T-helper 9 cell (primary cell): Measurements from ENCODE around the gene ALKAL2.
A peak's percentile ranks its signal among the peaks of the same experiment; 100 is the strongest.
"Not testable (repeated sequence)": the region's sequence is repeated elsewhere in the genome, so short reads cannot be mapped to it uniquely, and the experiment has no call there.

Experiments used
- DNase-seq: peaks from one replicate; pipeline ENCODE4 v3.0.0-alpha.2; 2020
- total RNA-seq, 2 donors: gene quantifications; one replicate each; lab custom pipeline; 2026; lab: John Stamatoyannopoulos, UW

The ALKAL2 gene, protein sequence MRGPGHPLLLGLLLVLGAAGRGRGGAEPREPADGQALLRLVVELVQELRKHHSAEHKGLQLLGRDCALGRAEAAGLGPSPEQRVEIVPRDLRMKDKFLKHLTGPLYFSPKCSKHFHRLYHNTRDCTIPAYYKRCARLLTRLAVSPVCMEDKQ
- 0 reads per million in 2 donors for total RNA-seq

DNA sequence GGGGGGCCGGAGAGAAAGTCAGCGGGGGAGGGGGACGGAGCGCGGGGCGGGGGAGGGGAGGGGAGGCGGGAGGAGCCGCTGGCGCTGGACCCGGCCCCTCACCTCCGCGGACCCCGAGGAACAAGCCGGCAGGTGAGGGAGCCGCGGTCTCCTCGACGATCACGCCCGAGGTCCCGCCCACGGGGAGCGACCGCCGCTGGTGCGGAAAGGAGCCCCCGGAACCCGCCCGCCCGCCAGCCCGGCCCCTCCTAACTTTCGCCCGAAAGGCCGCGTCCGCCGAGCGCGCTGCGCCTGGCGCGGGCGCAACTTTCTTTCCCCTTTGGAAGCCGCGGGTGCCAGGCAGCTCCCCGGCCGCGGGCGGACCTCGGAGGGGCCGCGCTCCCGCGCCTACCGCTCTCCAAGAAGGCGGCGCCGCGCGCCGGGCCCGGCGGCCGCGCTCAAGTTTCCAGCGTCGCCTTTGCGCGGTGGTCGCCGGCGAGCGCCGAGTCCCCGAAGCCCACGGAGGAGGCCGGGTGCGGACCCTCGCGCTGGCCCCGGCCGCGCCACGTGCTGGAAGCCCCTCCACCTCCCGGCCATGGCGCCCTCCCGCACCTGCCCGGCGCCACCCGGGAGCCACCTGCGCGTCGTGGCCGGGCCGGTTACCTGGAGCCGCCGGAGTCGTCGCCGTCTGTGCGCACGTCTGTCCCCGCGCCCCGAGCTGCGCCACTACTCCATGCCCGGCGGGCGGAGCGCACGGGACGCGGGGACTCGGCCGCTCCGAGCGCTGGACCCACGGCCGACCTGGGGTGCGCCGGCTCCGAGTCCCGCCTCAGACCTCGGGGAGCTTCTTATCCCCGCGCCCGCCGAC is at the start of gene ALKAL2:
Gene ALKAL2, minus strand, starts transcription at position 181 of the 847 bp plus-strand sequence. CDS start 256 bp downstream, outside the sequence.
- DNase-seq, result no peak

DNA sequence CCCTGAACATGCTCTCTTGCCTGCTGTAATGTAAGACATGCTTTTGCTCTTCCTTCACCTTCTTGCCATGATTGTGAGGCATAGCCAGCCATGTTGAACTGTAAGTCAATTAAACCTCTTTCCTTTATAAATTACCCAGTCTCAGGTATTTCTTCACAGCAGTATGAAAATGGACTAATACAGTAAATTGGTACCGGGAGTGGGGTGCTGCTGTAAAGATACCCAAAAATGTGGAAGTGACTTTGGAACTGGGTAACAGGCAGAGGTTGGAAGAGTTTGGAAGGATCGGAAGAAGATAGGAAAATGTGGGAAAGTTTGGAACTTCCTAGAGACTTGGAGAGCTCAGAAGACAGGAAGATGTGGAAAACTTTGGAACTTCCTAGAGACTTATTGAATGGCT is 49.1 kb upstream of the ALKAL2 start:
- not testable (repeated sequence) for DNase-seq

DNA sequence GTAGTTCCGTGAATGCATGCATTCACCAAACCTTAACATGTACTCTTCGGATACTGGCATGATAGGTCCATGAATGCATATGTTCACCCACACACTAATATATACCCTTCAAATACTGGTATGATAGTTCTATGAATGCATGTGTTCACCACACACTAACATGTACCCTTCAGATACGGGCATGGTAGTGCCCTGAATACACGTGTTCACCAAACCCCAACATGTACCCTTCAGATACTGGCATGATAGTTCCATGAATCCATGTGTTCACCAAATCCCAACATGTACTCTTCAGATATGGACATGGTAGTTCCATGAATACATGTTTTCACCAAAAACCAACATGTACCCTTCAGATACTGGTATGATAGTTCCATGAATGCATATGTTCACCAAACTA is 48.5 kb upstream of the ALKAL2 start:
- DNase-seq, result no peak

DNA sequence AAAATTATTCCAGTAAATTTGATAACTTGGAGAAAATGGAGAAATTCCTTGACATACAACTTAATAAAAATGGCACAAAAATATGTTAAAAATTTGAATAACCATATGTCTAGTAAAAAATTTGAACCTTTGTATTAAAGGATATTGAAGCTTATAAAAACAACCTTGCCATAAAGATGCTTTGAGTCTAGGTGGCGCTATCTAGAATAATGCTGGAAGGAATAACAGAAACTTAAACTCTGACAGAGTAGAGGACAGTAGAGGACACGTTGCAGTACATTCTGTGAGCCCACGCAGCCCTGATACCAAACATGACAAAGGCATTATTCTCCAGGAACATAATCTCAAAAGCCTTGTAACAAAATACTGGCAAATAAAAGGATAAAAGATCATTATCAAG is 44.7 kb upstream of the ALKAL2 start:
- no peak for DNase-seq

DNA sequence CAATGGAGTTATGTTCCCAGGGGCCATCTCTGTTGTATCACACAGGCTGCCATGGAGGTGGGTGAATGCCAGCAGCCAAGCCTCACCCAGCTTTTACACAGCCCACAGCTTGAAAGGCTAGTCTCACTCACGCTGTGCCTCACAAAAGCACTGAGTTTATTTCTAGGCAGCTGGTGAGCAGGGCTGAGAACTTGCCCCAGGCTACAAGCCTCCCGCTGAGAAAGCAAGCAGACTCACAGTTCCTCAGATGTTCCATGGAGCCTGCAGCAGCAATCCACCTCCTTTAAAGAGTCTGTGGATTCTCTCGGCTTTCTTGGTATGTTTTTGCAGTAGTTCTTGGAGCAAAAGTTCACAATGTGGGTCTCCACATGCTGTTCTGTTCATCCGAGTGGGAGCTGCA is 40.9 kb upstream of the ALKAL2 start:
- DNase-seq, result no peak

DNA sequence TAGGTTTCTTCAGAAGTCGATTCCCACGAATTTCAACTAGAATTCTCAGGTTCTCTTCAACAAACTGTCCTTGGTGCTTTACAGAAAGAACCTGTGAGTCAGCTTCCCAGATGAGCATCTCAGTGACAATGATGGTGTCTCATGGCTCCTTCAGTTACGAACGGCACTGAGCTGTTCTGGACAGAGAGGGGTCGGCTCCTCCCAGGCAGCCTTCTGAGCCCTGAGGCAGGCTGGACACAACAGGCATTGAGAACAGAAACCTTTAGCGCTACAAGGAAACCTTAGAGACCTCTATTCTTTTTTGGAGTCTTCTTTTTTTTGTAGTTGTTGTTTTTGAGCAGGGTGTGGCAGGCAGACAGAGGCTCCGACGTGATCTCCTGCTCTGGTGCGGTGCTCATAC is 35.1 kb upstream of the ALKAL2 start:
- DNase-seq, result no peak

DNA sequence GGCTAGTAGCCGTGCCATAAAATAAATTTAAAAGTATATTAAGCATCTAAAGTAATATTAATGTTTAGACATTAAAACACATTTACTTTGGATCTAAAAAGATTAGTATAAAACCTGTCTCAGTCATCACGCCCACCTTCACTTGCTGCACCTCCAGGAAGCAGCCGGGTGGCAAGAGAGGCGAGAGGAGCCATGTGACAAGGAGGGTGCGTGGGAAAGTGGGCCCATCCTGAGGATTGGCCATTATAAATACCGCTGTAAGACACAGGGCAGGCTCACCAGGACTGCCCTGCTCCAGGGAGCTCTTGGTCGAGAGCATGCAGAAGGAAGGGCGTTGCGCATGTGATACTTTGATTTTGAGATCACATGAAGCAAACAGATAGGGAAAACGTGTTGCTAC is 34.4 kb upstream of the ALKAL2 start:
- DNase-seq, result no peak

DNA sequence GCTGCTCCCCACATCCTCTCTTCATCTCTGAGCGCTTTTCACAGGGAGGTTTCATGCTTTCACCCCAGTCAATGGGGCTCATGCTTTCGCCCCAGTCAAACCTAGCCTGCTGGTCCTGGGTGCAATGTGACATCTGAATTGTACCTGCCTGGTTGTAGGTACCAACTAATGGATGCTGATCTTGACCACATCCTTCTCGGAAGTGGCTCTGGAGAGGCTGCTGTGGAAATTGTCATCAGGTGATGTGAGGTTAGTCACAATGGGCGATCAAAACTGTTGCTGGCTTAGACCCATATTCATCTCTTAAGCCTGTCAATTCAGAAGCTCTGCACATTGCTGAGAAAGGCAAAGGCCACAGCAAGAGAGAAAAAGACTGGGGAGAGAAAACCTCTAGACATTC is 32.7 kb upstream of the ALKAL2 start:
- no peak for DNase-seq

DNA sequence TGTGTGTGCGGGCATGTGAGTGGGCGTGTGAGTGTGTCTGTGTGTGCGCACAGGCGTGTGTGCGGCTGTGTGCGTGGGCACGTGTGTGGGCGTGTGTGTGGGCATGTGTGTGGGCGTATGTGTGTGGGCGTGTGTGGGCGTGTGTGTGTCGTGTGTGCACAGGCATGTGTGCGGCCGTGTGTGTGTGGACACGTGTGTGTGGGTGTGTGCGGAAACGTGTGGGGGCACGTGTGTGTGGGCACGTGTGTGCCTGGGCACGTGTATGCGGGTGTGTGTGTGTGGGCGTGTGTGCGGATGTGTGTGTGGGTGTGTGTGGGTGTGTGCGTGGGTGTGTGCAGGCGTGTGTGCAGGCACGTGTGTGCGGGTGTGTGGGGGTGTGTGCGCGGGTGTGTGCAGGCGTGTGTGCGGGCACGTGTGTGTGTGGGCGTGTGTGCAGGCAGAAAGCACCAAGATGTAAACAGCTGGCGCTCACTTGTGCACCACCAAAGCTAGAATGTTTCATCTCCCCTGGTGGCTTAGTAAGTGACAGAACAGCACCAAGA is 31.2 kb upstream of the ALKAL2 start:
- no peak for DNase-seq

DNA sequence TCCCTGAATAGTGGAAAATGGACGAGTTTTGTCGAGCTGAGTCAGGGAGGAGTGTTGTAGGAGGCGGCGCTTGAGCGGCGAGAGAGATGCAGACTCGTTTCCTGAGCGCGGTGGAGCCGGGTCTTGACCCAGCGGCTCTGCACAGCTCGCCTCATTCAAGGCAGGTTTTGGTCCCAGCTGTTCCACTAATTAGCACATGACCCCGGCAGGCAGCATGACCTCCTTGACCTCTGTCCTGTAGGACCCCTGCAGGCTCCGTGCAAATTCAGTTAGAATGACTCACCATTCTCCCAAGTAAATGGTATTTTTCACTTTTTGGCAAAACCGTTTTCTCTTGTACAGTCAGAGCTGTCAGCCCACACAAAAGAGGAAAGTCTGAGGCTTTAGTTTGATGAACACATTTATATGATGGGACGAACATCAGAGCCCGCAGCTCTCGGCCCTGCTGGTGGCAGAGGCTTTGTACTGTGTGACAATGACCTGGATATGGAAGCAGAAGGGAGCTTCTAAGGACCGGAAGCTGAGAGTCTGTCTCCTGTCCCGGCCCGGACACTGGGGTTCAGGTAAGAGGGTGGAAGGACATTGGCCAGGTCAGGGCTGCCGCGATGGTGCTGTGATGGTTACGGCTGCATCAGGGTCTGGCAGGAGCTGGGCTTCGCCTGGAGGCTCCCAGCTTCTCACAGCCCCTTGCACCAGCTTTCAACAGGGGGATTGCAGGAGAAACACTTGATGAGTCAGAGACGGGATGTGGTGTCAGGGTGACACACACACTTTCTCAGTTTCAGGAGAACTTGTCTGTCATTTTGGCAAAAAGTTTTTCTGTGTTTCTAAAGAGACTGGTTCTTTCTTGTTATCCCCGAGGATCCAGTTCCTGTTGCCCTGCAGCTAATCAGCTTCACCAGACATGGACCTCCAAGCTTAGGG is 29.9 kb upstream of the ALKAL2 start:
- DNase-seq, result no peak

DNA sequence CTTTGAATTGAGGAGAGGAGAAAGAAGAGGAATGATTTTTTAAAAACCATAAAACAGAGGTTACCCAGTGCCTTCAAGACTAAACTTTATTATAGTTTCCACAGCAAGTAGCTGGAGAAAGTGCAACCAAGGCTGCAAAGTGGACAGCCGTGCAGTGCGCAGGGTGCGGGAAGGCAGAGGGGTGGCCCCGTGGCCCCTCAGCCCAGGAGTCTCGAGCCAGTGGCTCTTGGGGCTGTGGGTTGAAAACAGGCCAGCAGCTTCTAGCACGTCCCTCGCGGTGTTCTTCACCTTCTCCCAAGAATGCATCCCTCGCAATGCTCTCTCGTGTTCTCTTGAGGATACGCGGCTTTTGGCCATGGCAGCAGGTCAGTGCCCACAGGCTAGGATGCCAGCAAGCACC is 28.5 kb upstream of the ALKAL2 start:
- no peak for DNase-seq

DNA sequence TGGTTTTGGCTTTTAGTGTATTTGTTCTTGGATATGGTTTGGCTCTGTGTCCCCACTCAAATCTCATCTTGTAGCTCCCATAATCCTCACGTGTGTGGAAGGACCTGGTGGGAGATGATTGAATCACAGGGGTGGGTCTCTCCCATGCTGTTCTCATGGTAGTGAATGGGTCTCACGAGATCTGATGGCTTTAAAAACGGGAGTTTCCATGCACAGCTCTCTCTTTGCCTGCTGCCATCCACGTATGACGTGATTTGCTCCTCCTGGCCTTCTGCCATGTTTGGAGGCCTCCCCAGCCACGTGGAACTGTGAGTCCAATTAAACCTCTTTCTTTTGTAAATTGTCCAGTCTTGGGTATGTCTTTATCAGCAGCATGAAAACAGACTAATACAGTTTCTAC is 28.0 kb upstream of the ALKAL2 start:
- not testable (repeated sequence) for DNase-seq

DNA sequence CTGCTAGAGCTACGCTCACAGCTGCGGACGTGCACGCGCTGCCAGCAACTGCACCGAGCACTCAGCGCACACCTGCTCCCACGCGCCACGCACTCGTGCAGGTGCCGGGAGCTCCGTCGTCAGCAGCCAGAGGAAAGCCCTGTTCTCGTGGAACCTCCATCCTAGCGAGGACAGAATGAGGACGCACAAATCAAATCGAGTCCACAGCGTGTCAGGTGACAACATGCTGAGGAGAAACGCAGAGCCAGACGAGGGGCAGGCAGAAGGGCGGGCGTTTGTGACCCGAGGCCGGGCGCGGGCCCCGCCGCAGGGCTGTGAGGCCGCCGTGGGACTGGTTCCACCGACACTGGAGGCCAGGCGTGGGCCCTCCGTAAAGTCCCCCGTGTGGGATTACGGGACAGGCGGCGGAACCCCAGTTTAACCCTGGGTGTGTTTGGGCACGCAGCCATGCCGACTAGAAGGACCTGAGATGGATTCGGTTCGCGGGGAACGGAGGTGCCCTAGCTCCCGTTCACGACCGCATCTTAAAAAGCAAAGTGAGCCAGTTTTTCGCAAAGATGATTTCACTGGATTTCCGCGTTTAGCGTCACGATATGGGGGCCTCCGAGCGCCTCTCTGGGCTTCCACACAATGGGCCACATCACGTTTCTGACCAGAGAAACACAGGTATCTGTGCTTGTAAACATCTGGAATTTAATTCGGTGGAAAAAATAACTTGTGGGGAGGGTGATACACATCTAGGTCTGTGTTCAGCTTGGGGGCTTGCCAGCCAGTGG is 26.9 kb upstream of the ALKAL2 start:
- DNase-seq, result no peak

DNA sequence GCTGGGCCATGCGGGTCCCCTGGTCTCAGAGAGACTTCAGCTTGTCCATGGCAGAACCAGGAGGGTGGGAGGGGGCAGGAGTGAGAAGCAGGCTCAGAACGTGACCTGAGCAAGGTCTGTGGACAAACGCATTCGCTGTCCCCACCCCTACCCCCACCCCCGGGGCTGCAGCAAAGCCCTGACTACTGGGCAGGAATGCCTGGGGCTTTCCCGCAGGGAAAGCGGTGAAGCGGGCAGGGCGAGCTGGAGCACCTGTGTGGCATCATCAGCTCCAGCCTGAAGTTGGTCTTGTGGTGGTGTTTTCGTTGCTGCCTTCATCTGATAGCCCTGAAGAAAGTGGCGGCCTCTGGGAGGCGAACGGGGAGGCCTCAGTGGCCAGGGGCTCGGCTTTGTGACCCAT is 26.1 kb upstream of the ALKAL2 start:
- DNase-seq, result no peak

DNA sequence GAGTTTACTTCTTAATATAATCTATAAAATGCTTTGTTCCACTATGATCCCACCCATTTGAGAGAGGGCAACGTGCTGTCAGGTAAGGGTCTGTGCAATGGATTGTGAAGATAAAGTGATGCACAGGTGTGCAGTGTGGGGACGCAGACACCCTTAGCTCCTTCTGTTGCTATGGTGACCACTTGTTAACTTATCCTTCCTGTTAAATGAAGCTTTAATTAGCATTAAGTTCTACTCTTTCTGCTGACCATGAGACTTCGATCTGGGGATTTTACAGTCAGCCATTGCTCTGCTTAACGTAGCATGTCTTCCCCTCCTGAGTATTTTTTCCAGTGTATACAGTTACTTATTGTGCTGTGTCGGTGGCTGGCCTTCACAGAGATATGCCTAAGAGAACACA is 23.1 kb upstream of the ALKAL2 start:
- DNase-seq, result no peak

DNA sequence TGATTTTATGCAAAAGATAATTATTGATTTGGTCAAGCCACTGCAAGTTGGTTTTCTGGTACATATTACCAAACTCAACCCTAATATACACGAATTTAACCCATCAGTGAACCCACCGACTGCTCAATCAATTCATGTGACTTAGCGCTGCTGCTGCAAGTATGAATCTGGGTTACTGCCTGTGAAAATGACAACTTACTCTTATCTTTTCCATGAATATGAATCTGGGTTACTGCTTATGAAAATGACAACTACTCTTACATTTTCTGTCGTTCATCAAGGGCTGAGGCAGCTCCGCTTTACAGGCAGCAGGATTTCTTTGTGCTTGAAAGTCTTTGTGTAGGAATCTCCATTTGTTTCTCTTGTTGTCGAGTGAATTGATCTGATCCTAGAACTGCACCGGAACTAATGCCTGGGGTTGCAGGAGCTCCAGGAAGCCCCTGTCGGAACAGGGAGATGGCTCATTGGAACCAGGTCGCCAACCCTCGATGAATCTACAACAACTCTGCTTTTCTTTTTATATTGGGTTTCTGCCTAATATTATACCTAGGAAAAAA is 22.1 kb upstream of the ALKAL2 start:
- no peak for DNase-seq

DNA sequence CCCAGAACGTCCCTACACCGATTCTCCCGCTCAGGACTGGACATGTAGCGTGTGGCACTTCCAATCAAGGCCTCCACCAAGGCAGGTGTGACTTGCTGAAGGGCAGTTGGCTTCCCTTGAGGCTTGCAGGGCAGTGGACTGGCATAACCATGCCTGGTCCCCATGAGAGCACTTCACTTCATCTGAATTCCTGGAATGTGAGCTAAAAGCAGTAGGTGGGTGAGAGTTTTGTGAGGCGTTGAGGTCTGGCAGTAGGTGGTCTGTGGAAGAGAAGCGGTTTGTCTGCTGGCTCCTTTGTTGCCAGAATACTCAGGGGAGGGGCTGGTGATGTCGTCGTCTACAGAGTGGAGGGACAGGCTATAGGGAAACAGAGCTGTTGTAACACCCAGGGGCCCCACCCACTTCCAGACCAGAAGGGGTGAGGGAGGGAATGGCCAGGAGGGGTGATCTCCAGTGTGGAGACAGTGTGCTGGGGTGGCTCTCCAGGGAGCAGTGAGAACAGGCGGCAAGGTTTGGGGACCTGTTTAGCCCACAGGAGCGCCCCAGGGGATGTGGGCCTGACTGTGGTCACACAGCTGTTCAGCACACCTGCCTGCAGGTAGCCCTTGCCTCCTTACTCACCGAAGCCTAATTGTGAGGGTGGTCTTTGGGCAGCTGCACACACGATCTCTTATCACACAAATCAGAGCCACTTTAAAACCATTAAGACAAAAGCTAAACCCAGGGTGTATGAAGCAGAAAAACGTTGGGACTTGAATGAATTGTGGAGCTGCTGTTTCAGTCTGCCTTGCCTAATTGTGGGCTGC is 21.5 kb upstream of the ALKAL2 start:
- no peak for DNase-seq

DNA sequence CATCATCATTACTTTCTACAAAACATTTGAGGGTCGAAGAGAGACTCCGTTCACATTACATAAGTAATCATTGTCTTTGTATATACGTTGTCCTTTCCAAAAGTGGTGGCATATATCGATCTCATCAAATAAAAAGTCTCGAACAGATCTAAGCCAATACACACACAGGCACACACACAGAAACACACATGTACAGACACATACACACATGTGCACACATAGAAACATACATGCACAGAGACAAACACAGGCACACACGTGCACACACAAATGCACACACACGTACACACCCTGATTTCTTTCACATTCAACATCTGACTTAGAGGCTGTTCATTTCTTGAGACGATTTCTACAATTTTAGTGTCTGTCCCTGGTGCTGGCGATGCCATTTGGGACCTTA is 17.5 kb upstream of the ALKAL2 start:
- DNase-seq, result no peak

DNA sequence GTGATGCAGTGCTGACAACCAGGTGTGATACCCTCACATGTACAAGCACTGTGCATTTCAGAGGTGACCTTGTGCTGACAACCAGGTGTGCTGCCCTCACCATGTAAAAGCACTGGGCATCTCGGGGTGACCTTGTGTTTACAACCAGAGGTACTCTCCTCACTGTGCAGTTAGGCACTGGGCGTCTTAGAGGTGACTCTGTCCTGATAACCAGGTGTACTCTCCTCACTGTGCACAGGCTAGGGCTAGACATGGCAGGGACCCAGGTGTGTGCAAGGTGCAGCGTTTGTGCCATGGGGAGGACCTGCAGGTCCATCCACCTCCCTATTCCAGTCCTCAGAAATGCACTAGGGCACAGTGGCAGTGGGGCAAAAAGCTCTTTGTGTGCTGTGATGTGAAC is 8.5 kb upstream of the ALKAL2 start:
- DNase-seq, result no peak

DNA sequence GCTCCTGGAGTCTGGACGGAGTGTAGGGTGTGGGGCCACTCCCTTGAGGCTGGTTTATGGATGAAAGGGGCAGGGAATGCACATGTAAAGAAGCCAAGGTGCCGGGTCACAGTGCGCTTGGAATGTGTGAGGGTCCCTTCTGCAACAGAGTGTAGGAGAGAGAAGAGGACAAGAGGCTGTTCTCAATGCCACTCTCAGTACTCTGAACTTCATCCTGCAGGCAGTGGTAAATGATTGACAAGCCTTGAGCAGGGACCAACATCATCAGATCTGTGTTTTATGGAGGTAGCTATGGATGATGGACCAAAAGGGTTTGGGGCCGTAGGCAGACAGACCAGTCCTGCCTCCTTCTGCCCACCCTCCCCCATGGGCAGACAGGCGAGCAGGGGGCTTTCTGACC is 7.2 kb upstream of the ALKAL2 start:
- DNase-seq, result no peak

DNA sequence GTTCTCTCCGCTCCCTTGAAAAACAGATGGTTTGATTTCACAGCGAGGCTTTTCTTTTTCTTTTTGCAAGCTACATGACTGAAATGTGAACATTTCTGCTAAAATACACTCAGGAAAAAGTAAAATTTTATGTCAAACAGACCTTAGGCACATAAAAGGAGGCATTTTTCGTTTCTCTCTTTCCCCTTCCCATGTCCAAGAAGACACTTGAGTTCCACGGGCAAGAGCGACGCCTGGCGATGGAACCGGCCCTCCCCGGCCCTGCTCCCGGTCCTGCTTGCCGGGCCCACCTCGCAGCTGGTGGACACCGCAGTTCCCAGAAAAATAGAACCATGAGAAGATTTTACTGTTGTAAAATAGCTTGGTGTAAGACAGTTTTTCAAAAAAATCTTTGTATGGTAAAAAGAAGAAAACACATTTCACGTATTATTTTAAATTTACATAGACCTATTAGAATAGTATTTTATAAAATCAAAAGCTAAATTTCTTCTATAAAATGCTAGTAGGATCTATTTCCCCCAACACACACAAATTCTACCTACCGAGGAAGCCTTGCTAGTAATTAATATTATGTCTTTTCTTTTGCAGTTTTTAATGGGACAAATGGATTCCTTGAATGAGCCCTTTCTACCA is 2.3 kb upstream of the ALKAL2 start:
- peak; percentile 32 for DNase-seq
